Measurements from ENCODE around the gene CNIH3. TPM values are rescaled to one million over a fixed set of nuclear protein-coding genes. Genes with fewer than 3 reads are reported as not detected.

CNIH3 gene
- 1 to 10 TPM; 5.3 to 6.5 TPM for total RNA-seq

GRCh38 chr1:224615861-224616755, at the start of gene CNIH3:
CNIH3 (plus strand) TSS chr1:224616317; CDS start chr1:224617175, 858 bp downstream.

Other genes with a start within 250 kb of the CNIH3 start
- gene WDR26, start 181.5 kb upstream of the CNIH3 start, total RNA-seq = 10 to 100 TPM; 46.8 to 64.6 TPM

Data from melanocyte of skin (primary cell).